Rectal smooth muscle tissue (tissue), 1 donor: Measurements from ENCODE around the gene RNGTT.

Source experiments
- H3K27ac ChIP-seq: one replicate; pipeline ENCODE4 v1.7.0; 2013; ENCODE audit warnings: low read depth, low read length, inconsistent platforms
- H3K27me3 ChIP-seq: one replicate; pipeline ENCODE4 v1.7.0; 2013; ENCODE audit warnings: low read length; ENCODE audit not compliant: control insufficient read depth, insufficient read depth
- H3K36me3 ChIP-seq: one replicate; pipeline ENCODE4 v1.7.0; 2013; ENCODE audit warnings: low read length; ENCODE audit not compliant: control insufficient read depth, insufficient read depth
- H3K4me1 ChIP-seq: one replicate; pipeline ENCODE4 v1.7.0; 2013; ENCODE audit warnings: low read length; ENCODE audit not compliant: control insufficient read depth, insufficient read depth
- H3K4me3 ChIP-seq: one replicate; pipeline ENCODE4 v1.7.0; 2013; ENCODE audit warnings: low read length
- H3K9ac ChIP-seq: one replicate; pipeline ENCODE4 v1.7.0; 2013; ENCODE audit warnings: low read length

The RNGTT gene

DNA sequence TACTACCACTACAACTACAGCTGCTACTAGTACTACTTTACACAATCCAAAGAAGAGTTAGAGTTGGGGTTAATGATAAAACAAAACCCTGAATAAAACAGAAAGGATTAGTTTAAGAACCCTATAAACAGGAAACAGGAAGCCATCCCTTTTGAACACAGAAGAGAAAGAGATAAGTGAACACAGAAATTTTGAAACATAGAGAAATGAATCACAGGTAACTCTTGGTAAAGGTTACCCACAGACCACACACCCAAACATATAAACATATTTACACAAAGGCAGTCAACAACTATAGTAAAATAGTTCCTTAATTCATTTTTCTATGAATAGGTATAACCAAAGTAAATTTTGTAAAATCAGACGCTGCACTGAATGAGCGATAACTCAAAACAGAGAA is 98.1 kb downstream of the RNGTT start:
- Histone ChIP-seq H3K4me1 (no peaks in the 10 kb centered on the region), H3K27ac (no peak overlapping the region), H3K4me3 (no peak overlapping the region), H3K36me3 (peaks cover 2% of the 10 kb centered on the region), H3K27me3 (no peaks in the 10 kb centered on the region), H3K9ac (no peak overlapping the region)

DNA sequence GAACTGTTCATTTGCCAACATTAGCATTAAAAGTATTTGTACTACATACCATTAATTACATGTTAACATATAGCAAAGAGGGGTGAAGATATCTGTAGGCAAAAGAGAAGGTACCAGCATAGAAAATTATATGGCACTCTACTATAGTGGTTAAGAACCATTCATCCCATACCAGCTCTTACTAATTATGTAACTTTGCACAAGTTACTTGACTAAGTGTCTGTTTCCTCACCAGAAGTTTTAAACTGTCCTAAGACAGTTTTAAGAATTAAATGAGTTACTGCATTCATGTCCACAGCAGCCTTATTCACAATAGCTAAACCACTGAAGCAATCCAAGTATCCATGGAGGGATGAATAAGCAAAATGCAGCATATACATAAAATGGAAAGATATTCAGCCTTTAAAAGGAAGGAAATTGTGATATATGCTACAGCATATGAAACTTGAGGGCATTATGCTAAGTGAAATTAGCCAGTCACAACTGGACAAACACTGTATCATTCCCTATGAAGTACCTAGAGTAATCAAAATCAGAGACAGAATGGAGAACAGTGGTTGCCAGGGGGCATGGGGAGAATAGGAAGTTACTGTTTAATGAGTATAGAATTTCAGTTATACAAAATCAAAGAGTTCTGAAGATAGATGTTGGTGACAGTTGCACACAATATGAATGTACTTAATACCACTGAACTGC is 98.9 kb downstream of the RNGTT start:
- no peaks in the 10 kb centered on the region for H3K4me1 ChIP-seq
- no peak overlapping the region for H3K4me3 ChIP-seq
- peaks cover 4% of the 10 kb centered on the region for H3K36me3 ChIP-seq
- no peak overlapping the region for H3K27ac ChIP-seq
- H3K9ac ChIP-seq: no peak overlapping the region
- H3K27me3 ChIP-seq: no peaks in the 10 kb centered on the region

DNA sequence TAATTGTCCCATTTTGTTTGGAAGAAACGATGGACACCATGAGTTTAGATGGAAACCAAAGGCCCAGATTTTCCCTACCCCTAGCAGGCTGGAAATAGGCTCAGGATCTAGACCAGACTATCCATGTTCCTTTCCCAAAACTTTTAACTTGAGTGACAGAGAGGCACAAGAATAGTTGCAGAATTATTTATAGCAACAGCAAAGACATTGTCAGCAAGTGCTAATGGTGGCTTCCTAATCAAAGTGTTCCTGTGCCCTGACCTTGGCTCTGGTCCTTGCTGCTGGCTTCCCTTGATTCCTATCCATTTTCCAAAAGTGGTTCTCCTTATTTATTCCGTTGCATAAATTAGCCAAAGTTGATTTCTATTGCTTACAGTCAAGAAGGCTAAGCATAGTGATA is 103.1 kb downstream of the RNGTT start:
- H3K27ac ChIP-seq: no peak overlapping the region

DNA sequence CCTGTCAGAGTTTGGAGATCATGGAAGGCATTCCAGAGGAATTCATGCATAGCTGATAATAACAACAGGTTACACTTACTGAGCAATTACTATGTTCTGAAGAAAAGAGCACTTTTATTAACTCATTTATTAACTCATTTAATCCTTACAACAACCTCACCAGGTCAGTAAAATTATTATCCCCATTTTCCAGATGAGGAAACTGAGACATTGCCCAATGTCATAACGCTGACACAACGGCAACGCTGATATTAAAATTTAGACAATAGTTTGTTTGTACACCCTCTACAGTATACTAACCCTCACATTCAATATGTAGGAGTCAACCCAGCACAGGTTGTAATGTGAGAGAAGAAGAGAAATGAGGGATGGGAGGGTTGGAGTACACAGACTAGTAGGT is 105.0 kb downstream of the RNGTT start:
- no peak overlapping the region for H3K4me3 ChIP-seq
- no peaks in the 10 kb centered on the region for H3K4me1 ChIP-seq
- no peak overlapping the region for H3K9ac ChIP-seq
- H3K36me3 ChIP-seq: peaks cover 4% of the 10 kb centered on the region
- H3K27me3 ChIP-seq: no peaks in the 10 kb centered on the region
- H3K27ac ChIP-seq: no peak overlapping the region

More for the DNA sequence above, 103.1 kb downstream of the RNGTT start:
- H3K4me1 ChIP-seq: no peaks in the 10 kb centered on the region
- no peak overlapping the region for H3K4me3 ChIP-seq
- H3K27me3 ChIP-seq: no peaks in the 10 kb centered on the region
- H3K9ac ChIP-seq: no peak overlapping the region
- peaks cover 4% of the 10 kb centered on the region for H3K36me3 ChIP-seq

DNA sequence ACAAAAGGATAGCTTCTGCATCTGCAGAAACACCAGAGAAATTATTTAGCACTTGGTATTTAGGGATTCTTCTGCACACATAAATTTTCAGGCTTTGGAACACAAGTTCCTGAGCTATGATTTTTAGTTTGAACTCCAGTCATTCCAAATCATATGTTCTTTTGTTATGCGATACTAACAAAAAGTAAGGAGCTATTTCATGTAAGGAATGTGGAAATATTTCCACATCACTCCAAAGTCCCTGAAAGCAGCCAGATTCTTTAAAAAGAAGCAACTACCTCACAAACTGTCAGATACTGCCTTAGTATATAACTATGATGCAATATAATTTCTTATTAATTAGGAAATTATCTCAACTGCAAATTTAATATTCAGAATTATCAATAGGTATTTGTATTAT is 106.9 kb downstream of the RNGTT start:
- Histone ChIP-seq H3K9ac (no peak overlapping the region), H3K4me3 (no peak overlapping the region), H3K27ac (no peak overlapping the region), H3K4me1 (no peaks in the 10 kb centered on the region), H3K36me3 (peaks cover 4% of the 10 kb centered on the region), H3K27me3 (no peaks in the 10 kb centered on the region)

DNA sequence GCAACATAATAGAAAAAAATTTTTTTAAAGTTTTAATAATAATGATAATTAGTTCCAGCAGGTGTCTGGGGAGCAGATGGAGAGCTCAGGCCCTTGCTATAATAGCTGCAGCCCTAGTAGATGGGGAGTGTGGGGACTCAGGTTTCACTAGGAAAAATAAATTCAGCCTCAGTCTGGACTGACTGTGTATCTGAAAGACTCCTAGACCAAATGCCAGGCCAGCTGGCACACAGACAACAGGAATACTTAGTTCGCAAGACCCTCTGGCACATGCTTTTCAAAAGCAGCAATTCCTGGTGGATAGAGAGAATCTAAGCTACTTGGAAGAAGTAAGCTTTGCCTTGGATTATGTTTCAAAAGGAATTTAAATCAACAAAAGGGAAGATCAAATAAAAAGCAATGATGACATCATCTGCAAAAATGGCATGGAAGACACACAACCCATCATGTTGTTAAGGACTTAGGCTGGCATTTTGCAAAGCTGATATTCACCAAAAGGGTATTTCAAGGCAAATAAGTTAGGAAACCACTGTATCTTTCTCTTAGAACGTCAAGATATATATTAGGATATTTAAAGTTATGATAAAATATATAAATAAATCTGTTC is 107.8 kb downstream of the RNGTT start:
- no peak overlapping the region for H3K27ac ChIP-seq
- H3K27me3 ChIP-seq: no peaks in the 10 kb centered on the region
- no peak overlapping the region for H3K9ac ChIP-seq
- H3K4me3 ChIP-seq: no peak overlapping the region
- no peaks in the 10 kb centered on the region for H3K4me1 ChIP-seq
- H3K36me3 ChIP-seq: peaks cover 4% of the 10 kb centered on the region

DNA sequence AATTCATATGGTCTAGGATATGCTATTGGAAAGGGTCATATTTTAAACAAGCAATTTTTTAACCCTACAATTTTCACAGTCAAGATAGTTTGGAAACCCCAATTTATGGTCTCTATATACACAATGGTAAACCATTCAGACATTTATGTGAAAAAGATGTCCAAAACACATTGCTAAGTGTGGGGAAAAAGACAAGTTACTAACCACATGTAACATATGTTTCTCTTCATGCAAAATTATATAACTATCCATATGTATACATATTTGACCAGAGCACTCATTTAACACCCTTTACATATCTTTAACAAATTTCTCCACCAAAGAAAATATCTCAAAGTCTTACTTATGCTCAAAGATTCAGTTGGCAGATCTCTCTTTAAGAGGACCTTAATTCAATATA is 110.6 kb downstream of the RNGTT start:
- H3K27me3 ChIP-seq: no peaks in the 10 kb centered on the region

DNA sequence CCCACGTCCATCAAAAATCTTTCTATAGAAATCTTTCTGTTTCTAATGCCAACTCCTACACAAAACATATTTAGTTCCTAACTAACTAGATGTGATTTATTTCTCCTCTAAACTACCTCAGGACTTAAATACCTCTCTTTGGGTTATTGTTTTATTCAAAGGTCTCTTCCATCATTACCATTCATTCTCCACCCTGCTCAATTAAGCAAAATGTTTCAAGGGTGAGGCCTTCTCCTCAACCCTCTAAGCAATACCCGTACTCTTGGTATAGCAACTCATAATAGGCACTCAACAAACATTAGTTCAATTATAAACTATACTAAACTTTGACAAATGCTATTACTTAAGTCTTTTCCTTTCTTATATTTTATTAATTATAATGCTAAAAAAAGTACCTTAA is 111.4 kb downstream of the RNGTT start:
- Histone ChIP-seq H3K27ac (no peak overlapping the region), H3K36me3 (no peaks in the 10 kb centered on the region), H3K27me3 (no peaks in the 10 kb centered on the region), H3K4me3 (no peak overlapping the region), H3K9ac (no peak overlapping the region), H3K4me1 (no peaks in the 10 kb centered on the region)

More for the DNA sequence above, 110.6 kb downstream of the RNGTT start:
- Histone ChIP-seq H3K4me3 (no peak overlapping the region), H3K9ac (no peak overlapping the region), H3K27ac (no peak overlapping the region), H3K4me1 (no peaks in the 10 kb centered on the region), H3K36me3 (no peaks in the 10 kb centered on the region)

DNA sequence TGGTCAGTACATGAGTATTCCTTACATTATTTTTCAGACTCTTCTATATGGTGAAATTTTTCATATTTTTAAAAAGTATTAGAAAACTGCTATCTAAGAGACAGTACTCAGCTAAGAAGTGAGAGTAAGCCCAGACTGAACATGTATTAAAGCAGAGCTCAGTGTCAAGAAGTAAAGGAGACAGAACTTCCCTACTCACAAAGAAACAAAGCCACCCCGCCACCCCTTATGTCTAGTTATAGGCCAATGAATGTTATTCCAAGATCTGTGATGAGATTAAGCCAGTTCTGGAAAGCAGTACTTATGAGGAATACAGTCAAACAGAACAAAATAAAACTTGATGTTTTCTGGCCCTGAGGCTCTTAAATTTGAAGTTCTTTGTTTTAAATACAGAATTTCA is 114.5 kb downstream of the RNGTT start:
- Histone ChIP-seq H3K27me3 (no peaks in the 10 kb centered on the region), H3K27ac (no peak overlapping the region), H3K4me3 (no peak overlapping the region), H3K36me3 (no peaks in the 10 kb centered on the region), H3K9ac (no peak overlapping the region), H3K4me1 (no peaks in the 10 kb centered on the region)

DNA sequence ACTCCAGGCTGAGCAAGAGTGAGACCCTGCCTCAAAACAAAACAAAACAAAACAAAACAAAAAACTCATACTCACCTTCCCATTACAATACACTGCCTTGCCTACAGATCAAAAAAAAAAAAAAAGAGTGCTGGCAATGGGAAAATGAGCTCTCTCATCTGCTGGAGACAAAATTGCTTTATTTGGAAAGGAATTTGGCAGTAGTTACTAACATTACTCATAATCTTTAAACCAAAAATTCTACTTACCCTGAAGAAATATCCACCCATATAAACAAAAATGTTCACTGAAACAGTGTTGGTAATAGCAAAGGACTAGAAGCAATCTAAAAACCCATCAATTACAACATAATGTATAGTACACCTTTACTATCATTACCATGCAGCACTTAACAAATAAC is 120.4 kb downstream of the RNGTT start:
- Histone ChIP-seq H3K4me1 (no peaks in the 10 kb centered on the region), H3K4me3 (no peak overlapping the region), H3K9ac (no peak overlapping the region), H3K27me3 (no peaks in the 10 kb centered on the region), H3K36me3 (no peaks in the 10 kb centered on the region), H3K27ac (no peak overlapping the region)

DNA sequence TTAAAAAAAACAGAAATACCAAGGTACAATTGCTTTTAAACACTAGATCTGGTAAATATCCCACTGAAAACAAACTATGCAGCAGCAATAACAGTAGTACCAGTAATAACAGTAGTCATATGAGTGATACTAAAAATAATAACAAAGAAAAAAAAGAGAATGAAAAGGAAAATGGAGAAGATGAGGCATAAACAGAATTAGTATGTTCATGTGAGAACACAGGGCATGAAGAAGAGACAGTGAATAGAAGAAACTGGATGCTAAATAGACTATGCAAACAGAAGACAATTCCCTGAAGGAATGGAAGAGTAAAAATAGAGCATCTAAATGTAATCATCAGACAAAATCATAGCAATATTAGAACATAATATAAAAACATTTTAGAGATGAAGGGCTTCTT is 121.1 kb downstream of the RNGTT start:
- no peak overlapping the region for H3K27ac ChIP-seq
- no peaks in the 10 kb centered on the region for H3K4me1 ChIP-seq
- H3K4me3 ChIP-seq: no peak overlapping the region

DNA sequence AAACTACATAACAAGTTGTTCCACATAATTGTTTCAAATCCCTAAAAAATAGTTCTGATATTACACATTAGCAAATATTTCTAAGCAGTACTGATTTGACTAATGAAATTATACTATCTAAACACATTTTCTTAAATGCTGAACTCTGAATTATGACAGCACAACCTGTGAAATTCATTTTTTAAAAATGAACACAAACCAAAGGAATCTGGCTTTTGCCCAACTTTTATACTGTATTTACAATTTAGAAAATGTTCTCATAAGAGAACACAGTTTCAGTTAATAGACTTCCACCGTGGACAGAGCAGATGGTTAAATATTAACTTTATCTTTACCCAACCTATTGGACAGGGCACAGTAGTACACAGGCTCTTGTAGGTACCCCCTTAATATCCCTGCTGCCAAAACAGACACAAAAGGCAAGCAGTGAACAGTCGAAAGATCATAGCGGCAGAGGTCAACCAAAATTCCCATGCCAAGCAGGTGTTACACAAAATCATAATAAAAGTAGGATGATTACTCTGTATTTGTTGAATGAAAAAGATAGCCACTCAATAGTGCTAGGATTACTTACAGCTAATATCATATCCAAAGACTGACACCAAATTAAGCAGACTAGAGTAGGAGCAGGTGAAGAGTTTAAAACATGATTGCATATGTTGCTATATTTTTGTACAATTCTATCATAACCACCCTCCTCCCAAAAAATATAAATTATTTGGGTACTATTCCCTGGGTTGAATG is 122.5 kb downstream of the RNGTT start:
- Histone ChIP-seq H3K4me1 (no peaks in the 10 kb centered on the region), H3K27ac (no peak overlapping the region), H3K36me3 (no peaks in the 10 kb centered on the region), H3K9ac (no peak overlapping the region), H3K27me3 (no peaks in the 10 kb centered on the region), H3K4me3 (no peak overlapping the region)

More for the DNA sequence above, 121.1 kb downstream of the RNGTT start:
- no peak overlapping the region for H3K9ac ChIP-seq
- H3K27me3 ChIP-seq: no peaks in the 10 kb centered on the region
- no peaks in the 10 kb centered on the region for H3K36me3 ChIP-seq
